Neural cell (in vitro differentiated cells): ENCODE results near the gene AFF2. TPM values are rescaled to one million over a fixed set of nuclear protein-coding genes. Genes with fewer than 3 reads are reported as not detected.

ENCODE experiments used
- H2AFZ ChIP-seq: fragments of 200-600, 300-800 bp; sonication (generic), shearing (Covaris generic); 2 replicates; pipeline ENCODE4 v1.6.0; 2014; ENCODE audit warnings: low read depth, mild to moderate bottlenecking, antibody characterized with exemption, low read length, moderate library complexity
- H3F3A ChIP-seq: fragments of 200-600 bp; shearing (Covaris generic); 2 replicates; pipeline ENCODE4 v1.6.1; 2016; ENCODE audit warnings: mild to moderate bottlenecking, moderate library complexity, mixed read lengths, antibody characterized with exemption, low read length; ENCODE audit not compliant: insufficient read depth, poor library complexity, severe bottlenecking
- H3K27ac ChIP-seq: fragments of 200-600, 300-800 bp; sonication (generic), shearing (Covaris generic); 2 replicates; pipeline ENCODE4 v1.5.1; 2014; ENCODE audit warnings: mild to moderate bottlenecking, low read length, moderate library complexity
- H3K27me3 ChIP-seq: fragments of 300-800, 200-600 bp; sonication (generic), shearing (Covaris generic); 2 replicates; pipeline ENCODE4 v1.6.0; 2014; ENCODE audit warnings: mild to moderate bottlenecking, low read depth, low read length, moderate library complexity; ENCODE audit not compliant: insufficient read depth
- H3K36me3 ChIP-seq: fragments of 300-800, 200-600 bp; sonication (generic), shearing (Covaris generic); 2 replicates; pipeline ENCODE4 v1.5.1; 2014; ENCODE audit warnings: mild to moderate bottlenecking, antibody characterized with exemption, low read length, moderate library complexity; ENCODE audit not compliant: insufficient read depth
- H3K4me2 ChIP-seq: fragments of 300-800, 200-600 bp; sonication (generic), shearing (Covaris generic); 2 replicates; pipeline ENCODE4 v1.6.0; 2014; ENCODE audit warnings: mild to moderate bottlenecking, low read length
- H3K4me3 ChIP-seq: fragments of 300-800, 200-600 bp; sonication (generic), shearing (Covaris generic); 2 replicates; pipeline ENCODE4 v1.5.1; 2014; ENCODE audit warnings: mild to moderate bottlenecking, low read length, moderate library complexity
- H3K79me2 ChIP-seq: fragments of 200-600 bp; shearing (Covaris generic); replicated peaks from 2 replicates; pipeline ENCODE4 v1.6.0; 2014; ENCODE audit warnings: mild to moderate bottlenecking, low read length, moderate library complexity; ENCODE audit not compliant: insufficient read depth
- H3K9ac ChIP-seq: fragments of 300-800, 200-600 bp; sonication (generic), shearing (Covaris generic); 2 replicates; pipeline ENCODE4 v1.6.1; 2016; ENCODE audit warnings: mild to moderate bottlenecking, low read length, mixed read lengths
- H3K9me2 ChIP-seq: fragments of 200-600 bp; shearing (Covaris generic); 2 replicates; pipeline ENCODE4 v1.6.1; 2016; ENCODE audit warnings: mild to moderate bottlenecking, low read length, mixed read lengths; ENCODE audit not compliant: insufficient read depth
- H3K9me3 ChIP-seq: fragments of 200-600, 300-800 bp; sonication (generic), shearing (Covaris generic); 2 replicates; pipeline ENCODE4 v1.6.1; 2016; ENCODE audit warnings: mild to moderate bottlenecking, mixed run types, low read length, moderate library complexity, mixed read lengths
- H4K20me1 ChIP-seq: fragments of 200-600 bp; shearing (Covaris generic); 2 replicates; pipeline ENCODE4 v1.6.1; 2016; ENCODE audit warnings: mild to moderate bottlenecking, mixed run types; ENCODE audit not compliant: insufficient read depth
- CTCF ChIP-seq: fragments of 450-650 bp; IDR thresholded peaks from 2 replicates; pipeline ENCODE4 v1.5.1; 2014; ENCODE audit warnings: antibody characterized with exemption, mild to moderate bottlenecking, moderate library complexity; ENCODE audit not compliant: poor library complexity, severe bottlenecking
- EP300 ChIP-seq: fragments of 450-650 bp; conservative IDR thresholded peaks from 2 replicates; pipeline ENCODE4 v1.6.1; 2014; ENCODE audit warnings: antibody characterized with exemption, mild to moderate bottlenecking, moderate library complexity; ENCODE audit not compliant: poor library complexity, severe bottlenecking
- EZH2 ChIP-seq: fragments of 200-600, 300-800 bp; shearing (Covaris generic), sonication (generic); IDR thresholded peaks from 2 replicates; pipeline ENCODE4 v1.6.1; 2014; ENCODE audit warnings: antibody characterized with exemption, low read length, borderline replicate concordance, mild to moderate bottlenecking; ENCODE audit not compliant: insufficient read depth, poor library complexity, severe bottlenecking
- MXI1 ChIP-seq: fragments of 450-650 bp; conservative IDR thresholded peaks from 2 replicates; pipeline ENCODE4 v1.6.1; 2014; ENCODE audit warnings: antibody characterized with exemption, mild to moderate bottlenecking; ENCODE audit not compliant: poor library complexity, severe bottlenecking
- POLR2AphosphoS5 ChIP-seq: IDR thresholded peaks from 2 replicates; pipeline ENCODE4 v1.6.1; 2012
- RAD21 ChIP-seq: fragments of 450-650 bp; conservative IDR thresholded peaks from 2 replicates; pipeline ENCODE4 v1.6.1; 2014; ENCODE audit warnings: antibody characterized with exemption, mild to moderate bottlenecking, moderate library complexity
- REST ChIP-seq: IDR thresholded peaks from 2 replicates; pipeline ENCODE4 v1.6.1; 2012; ENCODE audit warnings: borderline replicate concordance
- SMC3 ChIP-seq: fragments of 450-650 bp; conservative IDR thresholded peaks from 2 replicates; pipeline ENCODE4 v1.6.1; 2014; ENCODE audit warnings: antibody characterized with exemption, mild to moderate bottlenecking, moderate library complexity; ENCODE audit not compliant: poor library complexity
- TAF1 ChIP-seq: IDR thresholded peaks from 2 replicates; pipeline ENCODE4 v1.6.1; 2012; ENCODE audit warnings: low read depth
- polyA plus RNA-seq: library from polyadenylated mRNA; depleted of rRNA; stranded (reverse); fragments of >200 nt; gene quantifications from 2 replicates; pipeline ENCODE4 v1.2.3, GENCODE V29; 2014

AFF2 gene
- polyA plus RNA-seq, 1 donor from 2014 or later, result 10.5 TPM

GRCh38 chrX:148459343-148459742, 41.1 kb upstream of the AFF2 start:
- Histone ChIP-seq H2AFZ (no peak overlapping the region), H3K27me3 (no peaks in the 10 kb centered on the region), H3K9me3 (no peaks in the 10 kb centered on the region), H3K9ac (no peak overlapping the region), H3K9me2 (no peaks in the 10 kb centered on the region), H3F3A (no peaks in the 10 kb centered on the region), H3K36me3 (no peaks in the 10 kb centered on the region), H3K4me3 (no peak overlapping the region), H3K4me2 (no peak overlapping the region), H3K79me2 (no peaks in the 10 kb centered on the region), H3K27ac (no peak overlapping the region), H4K20me1 (no peaks in the 10 kb centered on the region)
- no peak for TF ChIP-seq POLR2AphosphoS5
- no peak for TF ChIP-seq REST
- TF ChIP-seq MXI1, result no peak
- TF ChIP-seq EP300, result no peak
- TF ChIP-seq EZH2, result no peak
- TF ChIP-seq CTCF, result no peak
- no peak for TF ChIP-seq SMC3
- TF ChIP-seq RAD21, result no peak
- no peak for TF ChIP-seq TAF1

GRCh38 chrX:148466292-148466691, 34.1 kb upstream of the AFF2 start:
- Histone ChIP-seq H3K79me2 (no peaks in the 10 kb centered on the region), H3K4me2 (no peak overlapping the region), H2AFZ (no peak overlapping the region), H3K36me3 (no peaks in the 10 kb centered on the region), H3K9ac (no peak overlapping the region), H3K27me3 (no peaks in the 10 kb centered on the region), H4K20me1 (no peaks in the 10 kb centered on the region), H3F3A (no peaks in the 10 kb centered on the region), H3K27ac (no peak overlapping the region), H3K9me3 (no peaks in the 10 kb centered on the region), H3K9me2 (no peaks in the 10 kb centered on the region), H3K4me3 (no peak overlapping the region)
- TF ChIP-seq TAF1, result no peak
- TF ChIP-seq SMC3, result no peak
- TF ChIP-seq MXI1, result no peak
- TF ChIP-seq CTCF, result no peak
- TF ChIP-seq REST, result no peak
- TF ChIP-seq EZH2, result no peak
- no peak for TF ChIP-seq EP300
- TF ChIP-seq POLR2AphosphoS5, result no peak
- TF ChIP-seq RAD21, result no peak
